NB4 (cell line): ENCODE measurements around the gene SNX17.

Experiments used
- MAX ChIP-seq: IDR thresholded peaks from 2 replicates; pipeline ENCODE4 v1.6.1; 2011; ENCODE audit warnings: low read depth, low read length
- TF ChIP-seq, protein P1 (sequence below): IDR thresholded peaks from one replicate; pipeline ENCODE4 v1.5.1; 2012; ENCODE audit warnings: low read depth, low read length

DNA sequence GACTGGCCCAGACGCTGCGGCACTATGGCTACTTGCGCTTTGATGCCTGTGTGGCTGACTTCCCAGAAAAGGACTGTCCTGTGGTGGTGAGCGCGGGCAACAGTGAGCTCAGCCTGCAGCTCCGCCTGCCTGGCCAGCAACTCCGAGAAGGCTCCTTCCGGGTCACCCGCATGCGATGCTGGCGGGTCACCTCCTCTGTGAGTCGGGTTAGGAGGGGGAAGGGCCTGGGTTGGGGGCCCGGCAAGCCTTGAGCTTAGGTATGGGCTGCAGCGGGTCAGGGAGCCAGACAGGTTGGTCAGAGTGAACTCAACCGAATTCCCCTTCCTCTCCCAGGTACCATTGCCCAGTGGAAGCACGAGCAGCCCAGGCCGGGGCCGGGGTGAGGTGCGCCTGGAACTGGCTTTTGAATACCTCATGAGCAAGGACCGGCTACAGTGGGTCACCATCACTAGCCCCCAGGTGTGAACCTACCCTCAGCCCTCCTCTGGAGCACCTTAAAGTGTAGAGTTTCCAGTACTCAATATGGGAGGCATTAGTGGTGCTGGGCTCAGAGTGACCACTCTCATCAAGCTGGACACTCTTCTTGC, 5.2 kb downstream of the SNX17 start:
- TF ChIP-seq, protein P1, sequence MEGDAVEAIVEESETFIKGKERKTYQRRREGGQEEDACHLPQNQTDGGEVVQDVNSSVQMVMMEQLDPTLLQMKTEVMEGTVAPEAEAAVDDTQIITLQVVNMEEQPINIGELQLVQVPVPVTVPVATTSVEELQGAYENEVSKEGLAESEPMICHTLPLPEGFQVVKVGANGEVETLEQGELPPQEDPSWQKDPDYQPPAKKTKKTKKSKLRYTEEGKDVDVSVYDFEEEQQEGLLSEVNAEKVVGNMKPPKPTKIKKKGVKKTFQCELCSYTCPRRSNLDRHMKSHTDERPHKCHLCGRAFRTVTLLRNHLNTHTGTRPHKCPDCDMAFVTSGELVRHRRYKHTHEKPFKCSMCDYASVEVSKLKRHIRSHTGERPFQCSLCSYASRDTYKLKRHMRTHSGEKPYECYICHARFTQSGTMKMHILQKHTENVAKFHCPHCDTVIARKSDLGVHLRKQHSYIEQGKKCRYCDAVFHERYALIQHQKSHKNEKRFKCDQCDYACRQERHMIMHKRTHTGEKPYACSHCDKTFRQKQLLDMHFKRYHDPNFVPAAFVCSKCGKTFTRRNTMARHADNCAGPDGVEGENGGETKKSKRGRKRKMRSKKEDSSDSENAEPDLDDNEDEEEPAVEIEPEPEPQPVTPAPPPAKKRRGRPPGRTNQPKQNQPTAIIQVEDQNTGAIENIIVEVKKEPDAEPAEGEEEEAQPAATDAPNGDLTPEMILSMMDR: no peak
- TF ChIP-seq MAX: no peak
